Inflammatory macrophage treated with lipopolysaccharide for 1 hour (primary cell): ENCODE results near the gene PET100.

ENCODE experiments used
- DNase-seq, 2 donors: peaks; one replicate each; pipeline ENCODE4 v3.0.0-alpha.2; 2020 to 2022

Gene PET100

GRCh38 chr19:7680606-7681339 lies 51.2 kb downstream of the PET100 start, which contains the start of gene TRAPPC5:
Gene TRAPPC5, plus strand, starts transcription at chr19:7680833. Its CDS starts 1,421 bp downstream, at chr19:7682254.
- peak; percentile 73 to 92 for DNase-seq
